Endothelial cell of umbilical vein (primary cell): ENCODE measurements around the gene AAR2. TPM values are rescaled to one million over a fixed set of nuclear protein-coding genes. Genes with fewer than 3 reads are reported as not detected.

Source experiments
- BruUV-seq: library from RNA; stranded (reverse); fragments of 400-500 nt; replicated peaks from 2 replicates; lab custom pipeline; 2021; lab: Mats Ljungman, UMichigan
- CTCF ChIA-PET: fragments of 300-600, 350-600 bp; sonication (Branson Sonifier 250); formaldehyde crosslinking; loops from one replicate; lab custom pipeline; 2021; ENCODE audit warnings: antibody characterized with exemption, inconsistent platforms; lab: Charles Lee
- POLR2A ChIA-PET: fragments of 300-600, 350-600 bp; sonication (Branson Sonifier 250); formaldehyde crosslinking; loops from one replicate; lab custom pipeline; 2021; ENCODE audit warnings: antibody characterized with exemption, inconsistent platforms; lab: Charles Lee
- DNase-seq: peaks from one replicate; pipeline ENCODE4 v3.0.0-alpha.2; 2011; ENCODE audit warnings: low read depth, low spot score
- FAIRE-seq: peaks from 2 replicates; lab custom pipeline; 2011; peaks lifted over from hg19 to GRCh38; lab: Jason Lieb, UNC
- H2AFZ ChIP-seq: 2 replicates; pipeline ENCODE4 v1.6.0; 2012; ENCODE audit warnings: low read depth, low read length, control low read depth, inconsistent platforms
- H3K27ac ChIP-seq: 2 replicates; pipeline ENCODE4 v1.5.1; 2011; ENCODE audit warnings: low read depth, mild to moderate bottlenecking, control low read depth, low read length, moderate library complexity; ENCODE audit not compliant: insufficient read depth
- H3K27me3 ChIP-seq, 2 experiments: 2 replicates each; pipeline versions ENCODE4 v1.6.0 to v1.6.1; 2011; ENCODE audit warnings: low read length in 2 of 2, mixed read lengths in 1 of 2; ENCODE audit not compliant: control insufficient read depth in 2 of 2, insufficient read depth in 2 of 2
- H3K36me3 ChIP-seq, 2 experiments: 2 replicates in 1 of 2; 3 replicates in 1 of 2; pipeline ENCODE4 v1.5.1; 2011; ENCODE audit warnings: low read length in 2 of 2, mild to moderate bottlenecking in 1 of 2, moderate library complexity in 1 of 2; ENCODE audit not compliant: control insufficient read depth in 2 of 2, insufficient read depth in 2 of 2; ENCODE audit errors: extremely low read depth in 1 of 2
- H3K4me1 ChIP-seq: 3 replicates; pipeline ENCODE4 v1.5.1; 2011; ENCODE audit warnings: mild to moderate bottlenecking, low read length; ENCODE audit not compliant: control insufficient read depth, insufficient read depth; ENCODE audit errors: extremely low read depth
- H3K4me2 ChIP-seq: 2 replicates; pipeline ENCODE4 v1.6.1; 2011; ENCODE audit warnings: low read length, control low read depth, mixed read lengths; ENCODE audit not compliant: insufficient read depth
- H3K4me3 ChIP-seq, 3 experiments: fragments of 200-600 bp in 1 of 3; sonication (generic), shearing (Covaris generic) in 1 of 3; replicated peaks in 1 of 3; 2 replicates each; pipeline ENCODE4 v1.5.1; 2011 to 2016; ENCODE audit warnings: control low read depth in 3 of 3, low read length in 3 of 3, mild to moderate bottlenecking in 2 of 3, inconsistent platforms in 1 of 3, low read depth in 1 of 3, moderate library complexity in 1 of 3; ENCODE audit not compliant: insufficient read depth in 1 of 3
- H3K79me2 ChIP-seq: 2 replicates; pipeline ENCODE4 v1.6.0; 2012; ENCODE audit warnings: low read length, inconsistent platforms; ENCODE audit not compliant: control insufficient read depth, insufficient read depth
- H3K9ac ChIP-seq: replicated peaks from 2 replicates; pipeline ENCODE3; 2011; ENCODE audit warnings: low read length, control low read depth; ENCODE audit not compliant: insufficient read depth; ENCODE audit errors: extremely low read depth
- H3K9me1 ChIP-seq: replicated peaks from 3 replicates; pipeline ENCODE4 v1.6.0; 2011; ENCODE audit warnings: mild to moderate bottlenecking, low read length; ENCODE audit not compliant: control insufficient read depth, insufficient read depth; ENCODE audit errors: extremely low read depth
- H3K9me3 ChIP-seq: replicated peaks from 2 replicates; pipeline ENCODE4 v1.5.1; 2012; ENCODE audit warnings: low read length, inconsistent platforms; ENCODE audit not compliant: control insufficient read depth, insufficient read depth
- H4K20me1 ChIP-seq: replicated peaks from 2 replicates; pipeline ENCODE3; 2011; ENCODE audit warnings: mild to moderate bottlenecking, low read length; ENCODE audit not compliant: control insufficient read depth, insufficient read depth; ENCODE audit errors: extremely low read depth
- EZH2 ChIP-seq: IDR thresholded peaks from 2 replicates; pipeline ENCODE4 v1.6.1; 2012; ENCODE audit warnings: borderline replicate concordance, low read depth, mild to moderate bottlenecking, moderate library complexity, low read length, inconsistent platforms; ENCODE audit not compliant: severe bottlenecking
- FOS ChIP-seq: IDR thresholded peaks from 2 replicates; pipeline ENCODE4 v1.6.1; 2011; ENCODE audit warnings: mild to moderate bottlenecking, low read length, moderate library complexity, borderline replicate concordance; ENCODE audit not compliant: insufficient read depth
- GATA2 ChIP-seq: IDR thresholded peaks from 2 replicates; pipeline ENCODE4 v1.7.0; 2011; ENCODE audit warnings: low read depth, mild to moderate bottlenecking, moderate library complexity, mixed read lengths, low read length; ENCODE audit not compliant: insufficient read length, insufficient read depth
- JUN ChIP-seq: IDR thresholded peaks from 2 replicates; pipeline ENCODE4 v1.6.1; 2011; ENCODE audit warnings: borderline replicate concordance, low read depth; ENCODE audit not compliant: insufficient read length, insufficient read depth
- MYC ChIP-seq: IDR thresholded peaks from one replicate; pipeline ENCODE4 v1.6.1; 2011; ENCODE audit warnings: mild to moderate bottlenecking, low read depth, low read length
- POLR2A ChIP-seq: IDR thresholded peaks from 2 replicates; pipeline ENCODE4 v1.6.1; 2012; ENCODE audit warnings: low read depth, mild to moderate bottlenecking, control low read depth, low read length
- POLR2AphosphoS5 ChIP-seq: IDR thresholded peaks from 2 replicates; pipeline ENCODE4 v1.6.1; 2012; ENCODE audit warnings: low read depth, mild to moderate bottlenecking, control low read depth, low read length, moderate library complexity; ENCODE audit not compliant: insufficient read depth
- dilution Hi-C: fragments of 300-500 bp; cut with MboI; formaldehyde crosslinking; loops from one replicate; pipeline ENCODE4 v1.15.0; 2019; ENCODE audit warnings: low sequenced_read_pairs; ENCODE audit not compliant: extremely low pct_ligation_motif_present
- intact Hi-C: fragments of 100-400 bp; cut with micrococcal nuclease; formaldehyde crosslinking; loops from one replicate; pipeline ENCODE4 v1.10.0; 2022
- polyA plus RNA-seq, 4 experiments: library from polyadenylated mRNA; depleted of rRNA in 3 of 4; stranded (reverse) in 3 of 4; unstranded in 1 of 4; fragments of >200 nt; gene quantifications; 2 replicates each; pipeline versions ENCODE4 v1.2.1 to v1.2.3, GENCODE V29; 2011 to 2012; ENCODE audit warnings: missing spikeins in 1 of 4
- total RNA-seq: library from RNA; stranded (reverse); gene quantifications from 2 replicates; pipeline ENCODE4 v1.2.3, GENCODE V29; 2021
- TF ChIP-seq, protein P1 (sequence below), 2 donors: IDR thresholded peaks; 1 replicate in 1 of 2; 2 replicates in 1 of 2; pipeline ENCODE4 v1.5.1; 2011; ENCODE audit warnings: low read length in 2 of 2, mild to moderate bottlenecking in 2 of 2, moderate library complexity in 2 of 2, control low read depth in 1 of 2, inconsistent platforms in 1 of 2, low read depth in 1 of 2; ENCODE audit not compliant: insufficient read depth in 1 of 2; ENCODE audit errors: extremely low read depth in 1 of 2
- TF ChIP-seq, protein P2 (sequence below): IDR thresholded peaks from 2 replicates; pipeline ENCODE4 v1.6.1; 2011; ENCODE audit not compliant: insufficient read depth, insufficient read length

Gene AAR2
- total and polyA plus RNA-seq, 2 donors (not counting 3 experiments of a cell fraction or from before 2014, with no cell fraction given): 21.9 to 29.4 TPM

- Histone ChIP-seq H3K4me2 (no peak overlapping the region), H3K79me2 (no peaks in the 10 kb centered on the region), H2AFZ (no peak overlapping the region), H3K9me1 (no peaks in the 10 kb centered on the region), H4K20me1 (no peaks in the 10 kb centered on the region), H3K27me3 (peaks cover 0 to 3% of the 10 kb centered on the region in 2 experiments), H3K4me3 (no peak overlapping the region), H3K27ac (no peak overlapping the region), H3K9me3 (no peaks in the 10 kb centered on the region), H3K4me1 (no peaks in the 10 kb centered on the region), H3K36me3 (no peaks in the 10 kb centered on the region), H3K9ac (no peak overlapping the region)
- CTCF ChIA-PET: interaction anchor here (0.6 to 6.3 kb wide), 17 partner anchors 8 to 613 kb away, joined by 3 to 96 read pairs (median 5); no protein-coding TSS in a partner anchor
- DNase-seq: peak; percentile 26
- POLR2A ChIA-PET: no interaction called here
- no peak for FAIRE-seq
- BruUV-seq: no TSS peak
- TF ChIP-seq, protein P1, sequence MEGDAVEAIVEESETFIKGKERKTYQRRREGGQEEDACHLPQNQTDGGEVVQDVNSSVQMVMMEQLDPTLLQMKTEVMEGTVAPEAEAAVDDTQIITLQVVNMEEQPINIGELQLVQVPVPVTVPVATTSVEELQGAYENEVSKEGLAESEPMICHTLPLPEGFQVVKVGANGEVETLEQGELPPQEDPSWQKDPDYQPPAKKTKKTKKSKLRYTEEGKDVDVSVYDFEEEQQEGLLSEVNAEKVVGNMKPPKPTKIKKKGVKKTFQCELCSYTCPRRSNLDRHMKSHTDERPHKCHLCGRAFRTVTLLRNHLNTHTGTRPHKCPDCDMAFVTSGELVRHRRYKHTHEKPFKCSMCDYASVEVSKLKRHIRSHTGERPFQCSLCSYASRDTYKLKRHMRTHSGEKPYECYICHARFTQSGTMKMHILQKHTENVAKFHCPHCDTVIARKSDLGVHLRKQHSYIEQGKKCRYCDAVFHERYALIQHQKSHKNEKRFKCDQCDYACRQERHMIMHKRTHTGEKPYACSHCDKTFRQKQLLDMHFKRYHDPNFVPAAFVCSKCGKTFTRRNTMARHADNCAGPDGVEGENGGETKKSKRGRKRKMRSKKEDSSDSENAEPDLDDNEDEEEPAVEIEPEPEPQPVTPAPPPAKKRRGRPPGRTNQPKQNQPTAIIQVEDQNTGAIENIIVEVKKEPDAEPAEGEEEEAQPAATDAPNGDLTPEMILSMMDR (IDR thresholded peaks at IDR 0.05; ENCODE audit: extremely low read depth in 1 of 2, insufficient read depth in 1 of 2, low read depth in 1 of 2, low read length in 2 of 2): peak; percentile 31 to 51
- no peak for TF ChIP-seq MYC
- dilution Hi-C loops (no loop called here), intact Hi-C loops (loop anchor here (10.0 kb wide), 1 partner anchor 121 kb away; no protein-coding TSS in a partner anchor)
These were observed 37.3 kb downstream of the AAR2 start for GRCh38 chr20:36273414-36274180.

GRCh38 chr20:36274181-36274841 is 38.0 kb downstream of the AAR2 start:
- dilution Hi-C loops: no loop called here
- POLR2A ChIA-PET: no interaction called here

More at GRCh38 chr20:36274181-36274841, 38.0 kb downstream of the AAR2 start:
- FAIRE-seq (no peak), DNase-seq (no peak)
- H3K9ac ChIP-seq: no peak overlapping the region
- H3K27me3 ChIP-seq: peaks cover 0 to 3% of the 10 kb centered on the region in 2 experiments
- no peak overlapping the region for H3K4me3 ChIP-seq
- no peaks in the 10 kb centered on the region for H4K20me1 ChIP-seq
- H3K4me2 ChIP-seq: no peak overlapping the region
- TF ChIP-seq, protein P1 (IDR thresholded peaks at IDR 0.05; ENCODE audit: extremely low read depth in 1 of 2, insufficient read depth in 1 of 2, low read depth in 1 of 2, low read length in 2 of 2): no peak
- TF ChIP-seq FOS: no peak
- no peak for TF ChIP-seq POLR2A
- TF ChIP-seq JUN: no peak
- TF ChIP-seq MYC: no peak
- TF ChIP-seq, protein P2, sequence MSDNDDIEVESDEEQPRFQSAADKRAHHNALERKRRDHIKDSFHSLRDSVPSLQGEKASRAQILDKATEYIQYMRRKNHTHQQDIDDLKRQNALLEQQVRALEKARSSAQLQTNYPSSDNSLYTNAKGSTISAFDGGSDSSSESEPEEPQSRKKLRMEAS: no peak
- TF ChIP-seq POLR2AphosphoS5: no peak
- TF ChIP-seq EZH2: no peak
- TF ChIP-seq GATA2: no peak
- H3K36me3 ChIP-seq: no peaks in the 10 kb centered on the region
- no TSS peak for BruUV-seq
- no peaks in the 10 kb centered on the region for H3K4me1 ChIP-seq
- no peaks in the 10 kb centered on the region for H3K9me3 ChIP-seq
- no peak overlapping the region for H3K27ac ChIP-seq
- H3K79me2 ChIP-seq: no peaks in the 10 kb centered on the region
- CTCF ChIA-PET: interaction anchor here (1.0 to 6.3 kb wide), 13 partner anchors 10 to 612 kb away, joined by 3 to 96 read pairs (median 5); no protein-coding TSS in a partner anchor
- H2AFZ ChIP-seq: no peak overlapping the region
- no peaks in the 10 kb centered on the region for H3K9me1 ChIP-seq
- intact Hi-C loops: loop anchor here (10.0 kb wide), 1 partner anchor 120 kb away; no protein-coding TSS in a partner anchor
